CD8-positive, alpha-beta memory T cell (primary cell): ENCODE results near the gene GSTM2. TPM values are rescaled to one million over a fixed set of nuclear protein-coding genes. Genes with fewer than 3 reads are reported as not detected.
"Not testable (repeated sequence)": the region's sequence is repeated elsewhere in the genome, so short reads cannot be mapped to it uniquely, and the experiment has no call there.

Experiments used
- CTCF ChIA-PET: fragments of 350-600 bp; sonication (Branson Sonifier 250); formaldehyde crosslinking; loops from one replicate; lab custom pipeline; 2021; ENCODE audit warnings: antibody characterized with exemption; lab: Charles Lee
- POLR2A ChIA-PET: fragments of 350-600 bp; sonication (Branson Sonifier 250); formaldehyde crosslinking; loops from one replicate; lab custom pipeline; 2021; ENCODE audit warnings: antibody characterized with exemption; lab: Charles Lee
- DNase-seq, 5 donors: peaks; one replicate each; pipeline versions ENCODE4 v3.0.0 to v3.0.0-alpha.2; 2020 to 2022; ENCODE audit warnings: mixed read lengths in 1 of 5
- H3K27ac ChIP-seq: one replicate; pipeline ENCODE4 v1.7.0; 2013; ENCODE audit warnings: low read depth, mild to moderate bottlenecking, low read length, moderate library complexity
- H3K27me3 ChIP-seq: 2 replicates; pipeline ENCODE4 v1.7.0; 2013; ENCODE audit warnings: low read length, mild to moderate bottlenecking; ENCODE audit not compliant: insufficient read depth, poor library complexity, severe bottlenecking
- H3K36me3 ChIP-seq: 2 replicates; pipeline ENCODE4 v1.7.0; 2013; ENCODE audit warnings: mild to moderate bottlenecking, low read length, moderate library complexity; ENCODE audit not compliant: insufficient read depth
- H3K4me1 ChIP-seq: 2 replicates; pipeline ENCODE4 v1.7.0; 2013; ENCODE audit warnings: mild to moderate bottlenecking, low read length, moderate library complexity; ENCODE audit not compliant: insufficient read depth
- H3K4me3 ChIP-seq: 2 replicates; pipeline ENCODE4 v1.7.0; 2013; ENCODE audit warnings: mild to moderate bottlenecking, low read length
- H3K9me3 ChIP-seq: 2 replicates; pipeline ENCODE4 v1.7.0; 2013; ENCODE audit warnings: mild to moderate bottlenecking, low read length
- H3K27ac Mint-ChIP-seq, 8 donors: one replicate each; pipeline ENCODE4 v1.8.0; 2020 to 2021; ENCODE audit warnings: mixed read lengths in 8 of 8, mild to moderate bottlenecking in 6 of 8, inconsistent platforms in 3 of 8, moderate library complexity in 3 of 8
- H3K27me3 Mint-ChIP-seq, 2 donors: one replicate each; pipeline ENCODE4 v1.8.0; 2020 to 2021; ENCODE audit warnings: mixed read lengths in 2 of 2, mild to moderate bottlenecking in 1 of 2, moderate library complexity in 1 of 2
- H3K36me3 Mint-ChIP-seq, 3 donors: one replicate each; pipeline ENCODE4 v1.8.0; 2020 to 2021; ENCODE audit warnings: mixed read lengths in 3 of 3, inconsistent platforms in 1 of 3, mild to moderate bottlenecking in 1 of 3
- H3K4me1 Mint-ChIP-seq, 3 donors: one replicate each; pipeline ENCODE4 v1.8.0; 2020 to 2021; ENCODE audit warnings: mixed read lengths in 3 of 3, inconsistent platforms in 1 of 3, mild to moderate bottlenecking in 1 of 3
- H3K4me3 Mint-ChIP-seq, 7 donors: one replicate each; pipeline ENCODE4 v1.8.0; 2020 to 2021; ENCODE audit warnings: mixed read lengths in 7 of 7, mild to moderate bottlenecking in 6 of 7, moderate library complexity in 4 of 7, inconsistent platforms in 2 of 7
- H3K9me3 Mint-ChIP-seq, 5 donors: one replicate each; pipeline ENCODE4 v1.8.0; 2020 to 2022; ENCODE audit warnings: mixed read lengths in 5 of 5, mild to moderate bottlenecking in 3 of 5, moderate library complexity in 2 of 5, inconsistent platforms in 1 of 5
- polyA plus RNA-seq: library from polyadenylated mRNA; unstranded; fragments of 300-500 nt; fragmentation: Illumina TruSeq; gene quantifications from one replicate; pipeline ENCODE4 v1.2.3, GENCODE V29; 2021
- total RNA-seq, 2 experiments: library from RNA; stranded (reverse); gene quantifications; one replicate each; pipeline ENCODE4 v1.2.3, GENCODE V29; 2021

Gene GSTM2
- total and polyA plus RNA-seq, 3 experiments from 2014 or later, result 2.6 to 3.1 (median 2.7) TPM

- Mint-ChIP-seq H3K9me3 (no peaks in the 10 kb centered on the region), H3K27ac (peak within 1 kb of the TSS; percentile 38 to 94 (median 90))
These were observed 12.0 kb upstream of the GSTM2 start, which contains the start of gene GSTM4 for GRCh38 chr1:109655615-109656519. Gene GSTM4, plus strand, starts transcription at chr1:109656099. Its CDS starts 291 bp downstream, at chr1:109656390.

GRCh38 chr1:109657395-109657794, 10.5 kb upstream of the GSTM2 start:
- CTCF ChIA-PET, result interaction anchor here (0.9 to 2.5 kb wide), 2 partner anchors 17 to 47 kb away, joined by 3 to 19 read pairs; no protein-coding TSS in a partner anchor
- Histone ChIP-seq H3K27me3 (no peaks in the 10 kb centered on the region), H3K9me3 (no peaks in the 10 kb centered on the region), H3K27ac (no peak overlapping the region), H3K4me3 (no peak overlapping the region), H3K36me3 (no peaks in the 10 kb centered on the region), H3K4me1 (peaks cover 8% of the 10 kb centered on the region)
- Mint-ChIP-seq H3K27me3 (peaks cover 7 to 13% of the 10 kb centered on the region in 2 donors), H3K4me1 (peaks cover 12 to 18% (median 14%) of the 10 kb centered on the region in 3 donors), H3K9me3 (no peaks in the 10 kb centered on the region), H3K4me3 (peak overlapping the region; percentile 4 to 97 (median 72)), H3K27ac (no peak overlapping the region), H3K36me3 (peaks cover 0 to 4% (median 0%) of the 10 kb centered on the region in 3 donors)
- no peak for DNase-seq
- POLR2A ChIA-PET, result no interaction called here

More at GRCh38 chr1:109655615-109656519, 12.0 kb upstream of the GSTM2 start, which contains the start of gene GSTM4:
- Histone ChIP-seq H3K27ac (peak within 1 kb of the TSS; percentile 61), H3K27me3 (no peaks in the 10 kb centered on the region), H3K4me1 (peaks cover 8% of the 10 kb centered on the region), H3K9me3 (no peaks in the 10 kb centered on the region), H3K36me3 (no peaks in the 10 kb centered on the region), H3K4me3 (peak within 1 kb of the TSS; percentile 72)
- Mint-ChIP-seq H3K36me3 (peaks cover 0 to 4% (median 0%) of the 10 kb centered on the region in 3 donors), H3K4me3 (peak within 1 kb of the TSS; percentile 87 to 97 (median 93)), H3K27me3 (peaks cover 9 to 20% of the 10 kb centered on the region in 2 donors), H3K4me1 (peaks cover 12 to 18% (median 14%) of the 10 kb centered on the region in 3 donors)
- POLR2A ChIA-PET, result no interaction called here
- DNase-seq, result peak; percentile 36 to 65 (median 48)
- CTCF ChIA-PET, result interaction anchor here (1.2 to 2.5 kb wide), 3 partner anchors 15 to 329 kb away, joined by 3 to 19 read pairs (median 3); partner anchors contain the start of gene AHCYL1

- Histone ChIP-seq H3K9me3 (no peaks in the 10 kb centered on the region), H3K4me1 (peaks cover 8% of the 10 kb centered on the region), H3K36me3 (no peaks in the 10 kb centered on the region), H3K4me3 (no peak overlapping the region), H3K27ac (no peak overlapping the region), H3K27me3 (no peaks in the 10 kb centered on the region)
- peaks cover 7 to 10% of the 10 kb centered on the region in 2 donors for H3K27me3 Mint-ChIP-seq
- no peaks in the 10 kb centered on the region for H3K9me3 Mint-ChIP-seq
- H3K4me1 Mint-ChIP-seq, result peaks cover 12 to 18% (median 14%) of the 10 kb centered on the region in 3 donors
- peak overlapping the region in 6 of 7 donors; percentile 4 to 78 (median 41) for H3K4me3 Mint-ChIP-seq
- H3K36me3 Mint-ChIP-seq, result peaks cover 0 to 4% (median 0%) of the 10 kb centered on the region in 3 donors
- no peak overlapping the region for H3K27ac Mint-ChIP-seq
- DNase-seq, result no peak
- CTCF ChIA-PET, result interaction anchor here (0.9 to 1.3 kb wide), 2 partner anchors 18 to 47 kb away, joined by 3 to 7 read pairs; no protein-coding TSS in a partner anchor
- POLR2A ChIA-PET, result no interaction called here
These were observed 9.9 kb upstream of the GSTM2 start for GRCh38 chr1:109657970-109658369.

- H3K27ac Mint-ChIP-seq, result peak overlapping the region in 1 of 8 donors; percentile 23
These were observed 9.3 kb upstream of the GSTM2 start for GRCh38 chr1:109658533-109659042.

GRCh38 chr1:109659145-109659544, 8.7 kb upstream of the GSTM2 start:
- no peaks in the 10 kb centered on the region for H3K9me3 Mint-ChIP-seq
- peak overlapping the region in 1 of 8 donors; percentile 27 for H3K27ac Mint-ChIP-seq
- no peak for DNase-seq
- no peak overlapping the region for H3K4me3 ChIP-seq
- H3K9me3 ChIP-seq, result no peaks in the 10 kb centered on the region
- ChIA-PET CTCF (interaction anchor here (1.2 to 1.3 kb wide), 2 partner anchors 19 to 325 kb away, joined by 3 to 7 read pairs; partner anchors contain the start of gene AHCYL1), POLR2A (no interaction called here)
- H3K4me1 Mint-ChIP-seq, result peaks cover 12 to 18% (median 14%) of the 10 kb centered on the region in 3 donors
- H3K36me3 ChIP-seq, result no peaks in the 10 kb centered on the region
- H3K36me3 Mint-ChIP-seq, result peaks cover 0 to 4% (median 0%) of the 10 kb centered on the region in 3 donors
- peaks cover 8% of the 10 kb centered on the region for H3K4me1 ChIP-seq
- no peaks in the 10 kb centered on the region for H3K27me3 ChIP-seq
- peaks cover 2 to 3% of the 10 kb centered on the region in 2 donors for H3K27me3 Mint-ChIP-seq
- no peak overlapping the region for H3K27ac ChIP-seq
- peak overlapping the region in 1 of 7 donors; percentile 78 for H3K4me3 Mint-ChIP-seq

More at GRCh38 chr1:109658533-109659042, 9.3 kb upstream of the GSTM2 start:
- ChIA-PET CTCF (interaction anchor here (0.9 to 1.3 kb wide), 3 partner anchors 18 to 326 kb away, joined by 3 to 7 read pairs (median 3); partner anchors contain the start of gene AHCYL1), POLR2A (no interaction called here)
- H3K9me3 Mint-ChIP-seq, result no peaks in the 10 kb centered on the region
- H3K4me3 ChIP-seq, result no peak overlapping the region
- no peaks in the 10 kb centered on the region for H3K36me3 ChIP-seq
- H3K27ac ChIP-seq, result no peak overlapping the region
- H3K36me3 Mint-ChIP-seq, result peaks cover 0 to 4% (median 0%) of the 10 kb centered on the region in 3 donors
- no peak for DNase-seq
- H3K27me3 ChIP-seq, result no peaks in the 10 kb centered on the region
- no peaks in the 10 kb centered on the region for H3K9me3 ChIP-seq
- H3K4me3 Mint-ChIP-seq, result peak overlapping the region in 2 of 7 donors; percentile 8 to 78
- peaks cover 8% of the 10 kb centered on the region for H3K4me1 ChIP-seq
- H3K4me1 Mint-ChIP-seq, result peaks cover 12 to 18% (median 14%) of the 10 kb centered on the region in 3 donors
- H3K27me3 Mint-ChIP-seq, result peaks cover 3 to 4% of the 10 kb centered on the region in 2 donors

GRCh38 chr1:109659997-109660690, 7.7 kb upstream of the GSTM2 start:
- Histone ChIP-seq H3K9me3 (no peaks in the 10 kb centered on the region), H3K4me3 (no peak overlapping the region), H3K27ac (no peak overlapping the region), H3K27me3 (no peaks in the 10 kb centered on the region), H3K4me1 (peaks cover 6% of the 10 kb centered on the region), H3K36me3 (no peaks in the 10 kb centered on the region)
- Mint-ChIP-seq H3K4me3 (peak overlapping the region in 1 of 7 donors; percentile 37), H3K36me3 (peaks cover 0 to 4% (median 0%) of the 10 kb centered on the region in 3 donors), H3K27ac (peak overlapping the region in 2 of 8 donors; percentile 3 to 66), H3K27me3 (peaks cover 0 to 3% of the 10 kb centered on the region in 2 donors), H3K9me3 (no peaks in the 10 kb centered on the region), H3K4me1 (peaks cover 8 to 14% (median 11%) of the 10 kb centered on the region in 3 donors)
- DNase-seq, result no peak
- CTCF ChIA-PET, result interaction anchor here (1.2 to 1.3 kb wide), 2 partner anchors 20 to 324 kb away, joined by 3 read pairs; partner anchors contain the start of gene AHCYL1
- POLR2A ChIA-PET, result no interaction called here

GRCh38 chr1:109660691-109661026, 7.2 kb upstream of the GSTM2 start:
- Mint-ChIP-seq H3K4me1 (peaks cover 2 to 11% (median 7%) of the 10 kb centered on the region in 3 donors), H3K4me3 (peak overlapping the region in 1 of 7 donors; percentile 37)
- H3K27ac ChIP-seq, H3K36me3 ChIP-seq, DNase-seq, H3K27ac Mint-ChIP-seq, H3K9me3 Mint-ChIP-seq, H3K4me1 ChIP-seq, H3K27me3 Mint-ChIP-seq, H3K4me3 ChIP-seq, POLR2A ChIA-PET, H3K36me3 Mint-ChIP-seq, H3K9me3 ChIP-seq, H3K27me3 ChIP-seq: not testable (repeated sequence)
- CTCF ChIA-PET, result interaction anchor here (1.0 to 1.3 kb wide), 2 partner anchors 11 to 21 kb away, joined by 3 read pairs; no protein-coding TSS in a partner anchor
